Measurements from ENCODE around the gene STK16.
"Not testable (repeated sequence)": the region's sequence is repeated elsewhere in the genome, so short reads cannot be mapped to it uniquely, and the experiment has no call there.

STK16 gene

GRCh38 chr2:219253753-219254589 is 8.7 kb downstream of the STK16 start, which contains the start of gene TUBA4A:
Gene TUBA4A (minus strand): TSS chr2:219253918. CDS start chr2:219253858, 60 bp downstream.
- H3K27ac Mint-ChIP-seq: peak within 1 kb of the TSS; percentile 47
- peaks cover 2% of the 10 kb centered on the region for H3K27me3 Mint-ChIP-seq
- H3K36me3 Mint-ChIP-seq (ENCODE audit: low read depth): peaks cover 34% of the 10 kb centered on the region
- intact Hi-C loops (cut with micrococcal nuclease): loop anchor here (5.0 kb wide), 1 partner anchor 37 kb away; the partner anchor contains the start of gene ABCB6
- H3K4me3 Mint-ChIP-seq: peak within 1 kb of the TSS; percentile 86
- peaks cover 53% of the 10 kb centered on the region for H3K4me1 Mint-ChIP-seq (ENCODE audit: low read depth)
- H3K9me3 Mint-ChIP-seq: no peaks in the 10 kb centered on the region

- peaks cover 26% of the 10 kb centered on the region for H3K36me3 Mint-ChIP-seq (ENCODE audit: low read depth)
- intact Hi-C loops (cut with micrococcal nuclease): loop anchor here (5.0 kb wide), 1 partner anchor 37 kb away; the partner anchor contains the start of gene ABCB6
- peak overlapping the region; percentile 86 for H3K4me3 Mint-ChIP-seq
- H3K4me1 Mint-ChIP-seq (ENCODE audit: low read depth): peaks cover 46% of the 10 kb centered on the region
- no peaks in the 10 kb centered on the region for H3K9me3 Mint-ChIP-seq
- H3K27ac Mint-ChIP-seq: peak overlapping the region; percentile 47
- H3K27me3 Mint-ChIP-seq: peaks cover 5% of the 10 kb centered on the region
Measured at GRCh38 chr2:219254590-219255201, 9.4 kb downstream of the STK16 start.

- H3K9me3 Mint-ChIP-seq; H3K36me3 Mint-ChIP-seq (ENCODE audit: low read depth); H3K4me3 Mint-ChIP-seq; H3K27ac Mint-ChIP-seq; H3K4me1 Mint-ChIP-seq (ENCODE audit: low read depth); intact Hi-C loops (cut with micrococcal nuclease): not testable (repeated sequence)
- peaks cover 19% of the 10 kb centered on the region for H3K27me3 Mint-ChIP-seq
Measured at GRCh38 chr2:219258942-219259341, 13.7 kb downstream of the STK16 start.

GRCh38 chr2:219261024-219261855 is 16.0 kb downstream of the STK16 start:
- no peaks in the 10 kb centered on the region for H3K36me3 Mint-ChIP-seq (ENCODE audit: low read depth)
- H3K27ac Mint-ChIP-seq: no peak overlapping the region
- no peak overlapping the region for H3K4me3 Mint-ChIP-seq
- peaks cover 20% of the 10 kb centered on the region for H3K27me3 Mint-ChIP-seq
- H3K4me1 Mint-ChIP-seq (ENCODE audit: low read depth): no peaks in the 10 kb centered on the region
- H3K9me3 Mint-ChIP-seq: no peaks in the 10 kb centered on the region
- intact Hi-C loops (cut with micrococcal nuclease): no loop called here

- intact Hi-C loops (cut with micrococcal nuclease): no loop called here
- Mint-ChIP-seq H3K9me3 (no peaks in the 10 kb centered on the region), H3K27ac (no peak overlapping the region), H3K4me3 (no peak overlapping the region), H3K27me3 (peaks cover 9% of the 10 kb centered on the region), H3K36me3 (ENCODE audit: low read depth) (no peaks in the 10 kb centered on the region), H3K4me1 (ENCODE audit: low read depth) (no peaks in the 10 kb centered on the region)
Measured at GRCh38 chr2:219266232-219266631, 21.0 kb downstream of the STK16 start.

GRCh38 chr2:219266886-219267285 is 21.6 kb downstream of the STK16 start:
- H3K27ac Mint-ChIP-seq: no peak overlapping the region
- H3K4me3 Mint-ChIP-seq: no peak overlapping the region
- peaks cover 9% of the 10 kb centered on the region for H3K27me3 Mint-ChIP-seq
- no peaks in the 10 kb centered on the region for H3K9me3 Mint-ChIP-seq
- no peaks in the 10 kb centered on the region for H3K4me1 Mint-ChIP-seq (ENCODE audit: low read depth)
- no peaks in the 10 kb centered on the region for H3K36me3 Mint-ChIP-seq (ENCODE audit: low read depth)
- intact Hi-C loops (cut with micrococcal nuclease): no loop called here

- Mint-ChIP-seq H3K4me3 (no peak overlapping the region), H3K36me3 (ENCODE audit: low read depth) (no peaks in the 10 kb centered on the region), H3K4me1 (ENCODE audit: low read depth) (no peaks in the 10 kb centered on the region), H3K27ac (no peak overlapping the region), H3K9me3 (no peaks in the 10 kb centered on the region), H3K27me3 (peaks cover 18% of the 10 kb centered on the region)
- intact Hi-C loops (cut with micrococcal nuclease): no loop called here
Measured at GRCh38 chr2:219268294-219268693, 23.0 kb downstream of the STK16 start.

GRCh38 chr2:219269362-219270054 is 24.2 kb downstream of the STK16 start:
- no peak overlapping the region for H3K27ac Mint-ChIP-seq
- H3K4me3 Mint-ChIP-seq: no peak overlapping the region
- no peaks in the 10 kb centered on the region for H3K9me3 Mint-ChIP-seq
- no peaks in the 10 kb centered on the region for H3K4me1 Mint-ChIP-seq (ENCODE audit: low read depth)
- no peaks in the 10 kb centered on the region for H3K36me3 Mint-ChIP-seq (ENCODE audit: low read depth)
- peaks cover 18% of the 10 kb centered on the region for H3K27me3 Mint-ChIP-seq
- intact Hi-C loops (cut with micrococcal nuclease): no loop called here

- no peaks in the 10 kb centered on the region for H3K9me3 Mint-ChIP-seq
- H3K27ac Mint-ChIP-seq: no peak overlapping the region
- no peak overlapping the region for H3K4me3 Mint-ChIP-seq
- intact Hi-C loops (cut with micrococcal nuclease): no loop called here
- no peaks in the 10 kb centered on the region for H3K4me1 Mint-ChIP-seq (ENCODE audit: low read depth)
- no peaks in the 10 kb centered on the region for H3K36me3 Mint-ChIP-seq (ENCODE audit: low read depth)
- H3K27me3 Mint-ChIP-seq: peaks cover 17% of the 10 kb centered on the region
Measured at GRCh38 chr2:219270055-219270372, 24.7 kb downstream of the STK16 start.

GRCh38 chr2:219271021-219271420 is 25.7 kb downstream of the STK16 start:
- H3K27ac Mint-ChIP-seq: no peak overlapping the region
- H3K9me3 Mint-ChIP-seq: no peaks in the 10 kb centered on the region
- intact Hi-C loops (cut with micrococcal nuclease): no loop called here
- no peak overlapping the region for H3K4me3 Mint-ChIP-seq
- no peaks in the 10 kb centered on the region for H3K36me3 Mint-ChIP-seq (ENCODE audit: low read depth)
- H3K4me1 Mint-ChIP-seq (ENCODE audit: low read depth): no peaks in the 10 kb centered on the region
- H3K27me3 Mint-ChIP-seq: peaks cover 17% of the 10 kb centered on the region

GRCh38 chr2:219272356-219272755 is 27.1 kb downstream of the STK16 start:
- Mint-ChIP-seq H3K4me1 (ENCODE audit: low read depth) (peaks cover under 1% of the 10 kb centered on the region), H3K27ac (no peak overlapping the region), H3K9me3 (no peaks in the 10 kb centered on the region), H3K4me3 (no peak overlapping the region), H3K36me3 (ENCODE audit: low read depth) (no peaks in the 10 kb centered on the region), H3K27me3 (peaks cover 19% of the 10 kb centered on the region)
- intact Hi-C loops (cut with micrococcal nuclease): no loop called here

- intact Hi-C loops (cut with micrococcal nuclease): no loop called here
- Mint-ChIP-seq H3K36me3 (ENCODE audit: low read depth) (no peaks in the 10 kb centered on the region), H3K27ac (no peak overlapping the region), H3K9me3 (no peaks in the 10 kb centered on the region), H3K4me3 (no peak overlapping the region), H3K27me3 (peaks cover 21% of the 10 kb centered on the region), H3K4me1 (ENCODE audit: low read depth) (peaks cover 7% of the 10 kb centered on the region)
Measured at GRCh38 chr2:219272995-219273394, 27.7 kb downstream of the STK16 start.

GRCh38 chr2:219273937-219274336 is 28.7 kb downstream of the STK16 start:
- H3K9me3 Mint-ChIP-seq: no peaks in the 10 kb centered on the region
- H3K4me1 Mint-ChIP-seq (ENCODE audit: low read depth): peaks cover 17% of the 10 kb centered on the region
- H3K27ac Mint-ChIP-seq: no peak overlapping the region
- intact Hi-C loops (cut with micrococcal nuclease): no loop called here
- no peaks in the 10 kb centered on the region for H3K36me3 Mint-ChIP-seq (ENCODE audit: low read depth)
- no peak overlapping the region for H3K4me3 Mint-ChIP-seq
- H3K27me3 Mint-ChIP-seq: peaks cover 21% of the 10 kb centered on the region
